GM21825 (cell line): ENCODE results near the gene CLHC1.

Experiments used
- ATAC-seq: cut with Tn5 transposase; IDR thresholded peaks from one replicate; pipeline ENCODE4 v1.9.1; 2021; ENCODE audit warnings: mild to moderate bottlenecking, moderate library complexity; ENCODE audit not compliant: unreplicated experiment

The CLHC1 gene

DNA sequence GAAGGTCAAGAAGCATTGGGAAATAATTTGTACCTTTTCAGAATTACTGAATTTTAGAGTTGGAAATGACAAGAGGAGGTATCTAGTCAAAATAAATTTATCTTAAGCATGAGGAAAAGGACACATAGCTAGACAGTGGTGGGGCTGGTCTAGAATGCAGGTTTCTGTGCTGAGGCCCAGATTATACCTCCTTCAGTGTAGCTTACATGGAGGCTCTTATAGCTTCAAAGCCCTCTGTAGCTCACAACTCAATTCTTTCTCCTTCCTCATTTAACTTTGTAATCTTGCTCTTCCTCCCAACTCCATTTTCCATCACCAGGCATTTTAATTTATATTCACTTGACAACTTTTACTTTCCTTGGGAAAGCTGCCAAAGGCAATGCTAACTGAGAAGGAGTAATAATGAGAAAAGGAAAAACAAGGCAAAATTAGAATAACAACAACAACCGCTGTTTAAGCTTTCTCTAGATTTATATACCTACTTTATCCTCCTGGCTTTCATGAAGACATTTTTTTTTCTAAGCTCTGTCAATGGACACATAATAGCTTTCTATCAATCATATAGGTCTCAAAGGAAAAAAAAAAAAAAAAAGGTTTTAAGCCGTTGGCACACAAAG is 58.5 kb downstream of the CLHC1 start:
- no peak for ATAC-seq

DNA sequence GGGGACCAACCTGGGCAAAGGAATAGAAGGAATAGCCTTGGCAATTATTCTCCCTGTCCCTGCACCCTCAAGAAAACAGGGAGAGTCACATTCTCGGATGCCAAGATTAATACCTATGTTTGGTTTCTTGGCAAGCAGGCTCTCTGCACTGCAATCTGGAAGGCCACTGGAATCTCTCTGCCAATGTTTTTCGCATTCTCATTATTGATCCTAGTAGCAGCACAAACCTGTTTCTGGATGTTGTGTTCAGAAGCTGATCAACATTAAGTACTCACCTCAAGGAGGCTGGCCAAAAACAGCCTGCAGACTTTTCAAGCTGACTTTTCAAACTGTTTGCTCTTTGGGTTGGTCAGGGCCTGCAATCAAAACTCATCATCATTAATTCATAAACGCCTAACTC is 62.2 kb downstream of the CLHC1 start:
- ATAC-seq: no peak

DNA sequence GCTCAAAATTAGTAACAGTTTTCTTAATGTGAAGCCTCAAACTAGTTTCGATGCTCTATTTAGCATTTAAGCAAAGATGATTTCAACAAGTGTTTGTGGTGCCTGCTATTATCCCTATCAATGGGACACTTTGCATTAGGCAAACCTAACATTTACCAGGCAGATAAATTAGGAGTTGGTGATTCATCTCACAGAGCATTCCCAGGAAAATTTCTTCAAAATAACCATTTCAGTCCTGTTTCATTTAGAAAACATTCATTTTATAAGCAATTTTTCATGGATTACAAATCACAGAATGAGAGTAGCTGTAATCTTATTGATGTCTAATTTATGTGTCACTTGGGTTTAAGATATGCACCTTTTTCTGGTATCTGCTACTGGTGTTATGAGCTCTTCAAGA is 62.7 kb downstream of the CLHC1 start:
- ATAC-seq: no peak

DNA sequence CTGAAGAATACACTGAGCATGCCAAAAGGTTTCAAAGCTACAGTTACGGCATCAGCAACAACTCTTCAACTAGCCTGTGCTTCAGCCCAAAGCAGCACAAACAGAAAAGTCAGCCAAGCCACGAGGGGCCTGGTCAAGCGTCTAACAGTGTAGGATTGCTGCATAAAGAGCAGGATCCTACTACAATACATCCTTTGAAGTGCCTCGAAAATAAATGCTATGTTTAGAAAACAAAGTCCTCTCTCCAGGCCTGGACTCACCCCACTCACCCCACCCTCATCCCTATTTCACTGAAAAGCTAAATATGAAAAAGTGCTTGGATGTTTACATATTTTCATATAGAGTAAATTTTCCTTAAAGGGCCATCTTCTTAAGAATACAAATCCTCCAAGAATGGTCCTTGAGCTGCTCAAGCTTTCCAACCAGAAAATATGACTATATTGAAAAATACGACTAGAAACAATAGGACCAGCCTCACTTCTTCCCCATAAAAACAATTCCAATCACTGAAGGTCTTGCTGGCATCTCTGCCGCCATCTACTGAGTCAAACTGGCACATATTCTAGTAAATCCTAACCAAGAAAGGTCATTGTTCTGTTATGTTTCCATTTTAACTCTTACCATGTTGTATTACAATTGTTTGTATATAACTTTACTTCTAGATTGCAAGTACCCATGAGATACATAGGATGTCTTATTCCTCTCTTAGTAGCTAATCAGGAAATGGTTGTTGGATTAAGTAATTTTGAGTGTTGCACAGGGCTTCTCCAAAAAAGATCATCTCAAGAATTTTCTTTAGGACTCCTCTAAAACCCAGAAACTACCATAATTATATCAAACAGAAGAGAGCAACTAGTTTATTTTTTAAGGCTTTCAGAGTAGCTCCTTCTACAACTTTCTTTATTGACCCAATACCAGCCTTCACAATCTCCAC is 63.6 kb downstream of the CLHC1 start:
- ATAC-seq: no peak

DNA sequence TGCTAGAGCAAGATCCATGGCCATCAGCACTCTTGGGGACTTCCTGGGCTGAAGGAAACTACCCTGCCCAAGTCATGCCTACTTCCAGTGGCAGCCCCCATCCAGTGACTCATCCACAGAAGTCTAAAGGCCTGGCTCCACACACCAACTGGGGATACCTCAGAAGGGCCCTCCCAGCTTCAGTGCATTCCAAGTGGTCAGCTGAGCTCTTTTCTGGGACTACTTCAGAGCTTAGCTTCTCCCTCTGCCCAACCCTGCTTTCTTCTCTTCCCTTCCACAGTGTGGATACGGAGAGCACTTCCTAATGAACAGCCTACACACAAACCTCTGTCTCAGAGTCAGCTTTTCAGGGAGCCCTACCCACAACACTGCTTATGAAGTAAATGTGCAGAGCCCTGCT is 66.5 kb downstream of the CLHC1 start:
- ATAC-seq: no peak

DNA sequence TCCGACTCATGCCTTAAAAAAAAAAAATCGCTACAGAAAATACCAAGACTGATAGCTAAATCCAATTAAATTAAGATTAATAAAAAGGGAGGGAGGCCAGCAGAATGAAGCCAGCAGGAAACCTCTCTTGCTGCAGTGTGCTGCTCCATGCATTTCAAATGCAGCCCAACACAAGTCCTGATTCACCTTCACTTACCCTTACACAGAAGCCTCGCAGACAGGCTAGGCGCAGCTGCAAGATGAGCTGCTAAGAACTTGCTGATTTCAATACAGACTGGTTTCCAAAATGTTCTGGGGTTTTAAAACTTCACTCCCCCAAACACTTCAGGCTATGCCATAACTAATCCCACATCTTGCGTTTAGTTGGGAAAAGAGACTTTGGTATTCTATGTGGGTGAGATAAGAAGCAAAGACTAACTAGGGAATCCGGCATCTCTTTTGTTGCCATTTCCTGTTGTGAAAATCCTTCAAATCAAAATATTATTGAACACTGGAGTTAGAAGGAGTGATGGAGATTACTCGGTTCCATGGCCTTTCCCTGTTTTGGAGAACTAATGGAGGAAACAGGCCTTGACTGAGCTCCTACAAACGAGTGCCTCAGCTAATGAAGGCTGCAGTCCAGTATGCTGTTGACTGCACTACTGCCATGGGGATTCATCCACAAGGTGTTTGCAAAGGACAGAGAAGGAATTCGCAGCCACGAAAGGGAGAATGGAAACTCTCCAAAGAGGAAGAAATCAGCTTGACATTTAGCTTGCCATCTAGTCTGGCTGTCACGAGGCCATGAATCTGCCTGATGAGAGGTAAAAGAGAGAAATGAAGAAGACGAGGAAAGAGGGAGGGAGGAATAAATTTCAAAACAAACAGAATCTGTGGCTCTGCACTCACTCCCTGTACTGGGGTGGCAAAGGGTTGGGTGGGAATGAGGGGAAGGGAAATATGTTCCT is 67.3 kb downstream of the CLHC1 start:
- ATAC-seq: no peak

DNA sequence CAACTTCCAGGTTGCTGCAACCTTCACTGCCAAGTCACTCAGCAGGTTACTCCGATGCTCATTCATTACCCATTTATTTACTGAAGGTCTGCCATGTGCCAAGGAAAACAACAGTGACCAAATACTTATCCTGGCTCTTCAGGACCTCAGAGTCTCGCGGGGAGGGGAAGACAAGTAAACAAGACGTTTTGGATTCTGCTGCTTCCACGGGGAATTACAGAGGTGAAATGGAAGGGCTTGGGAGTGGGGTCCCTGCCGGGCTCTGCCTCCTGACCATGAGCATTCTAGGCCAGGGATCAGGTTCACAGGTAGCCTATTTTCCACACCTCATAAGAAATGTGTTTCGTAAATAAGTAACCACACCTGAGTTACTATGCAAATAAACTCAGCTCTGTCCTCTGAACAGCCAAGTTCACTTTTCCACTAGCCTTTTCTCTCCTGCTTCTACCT is 68.1 kb downstream of the CLHC1 start:
- ATAC-seq: no peak

DNA sequence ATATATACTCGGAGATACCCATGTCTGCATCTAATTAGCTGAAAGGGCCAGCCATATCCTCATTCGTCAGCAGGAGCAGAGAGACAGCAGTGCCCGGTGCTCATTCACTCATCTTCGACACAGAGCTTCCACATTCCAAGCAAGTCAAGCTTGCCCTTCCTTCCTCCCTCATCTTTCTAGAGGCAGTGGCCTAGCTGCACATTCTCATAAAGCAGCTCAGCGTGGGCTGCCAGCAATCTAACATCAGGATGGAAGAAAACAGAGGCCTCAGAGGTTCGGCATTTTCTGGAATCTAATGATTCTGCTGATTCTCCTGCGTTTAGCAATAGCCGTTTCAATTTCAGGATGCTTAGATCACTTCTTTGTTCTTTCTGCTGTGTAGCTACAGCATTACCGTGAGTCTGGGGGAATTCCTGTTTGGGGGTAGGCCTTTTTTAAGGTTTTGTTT is 68.8 kb downstream of the CLHC1 start:
- ATAC-seq: no peak

DNA sequence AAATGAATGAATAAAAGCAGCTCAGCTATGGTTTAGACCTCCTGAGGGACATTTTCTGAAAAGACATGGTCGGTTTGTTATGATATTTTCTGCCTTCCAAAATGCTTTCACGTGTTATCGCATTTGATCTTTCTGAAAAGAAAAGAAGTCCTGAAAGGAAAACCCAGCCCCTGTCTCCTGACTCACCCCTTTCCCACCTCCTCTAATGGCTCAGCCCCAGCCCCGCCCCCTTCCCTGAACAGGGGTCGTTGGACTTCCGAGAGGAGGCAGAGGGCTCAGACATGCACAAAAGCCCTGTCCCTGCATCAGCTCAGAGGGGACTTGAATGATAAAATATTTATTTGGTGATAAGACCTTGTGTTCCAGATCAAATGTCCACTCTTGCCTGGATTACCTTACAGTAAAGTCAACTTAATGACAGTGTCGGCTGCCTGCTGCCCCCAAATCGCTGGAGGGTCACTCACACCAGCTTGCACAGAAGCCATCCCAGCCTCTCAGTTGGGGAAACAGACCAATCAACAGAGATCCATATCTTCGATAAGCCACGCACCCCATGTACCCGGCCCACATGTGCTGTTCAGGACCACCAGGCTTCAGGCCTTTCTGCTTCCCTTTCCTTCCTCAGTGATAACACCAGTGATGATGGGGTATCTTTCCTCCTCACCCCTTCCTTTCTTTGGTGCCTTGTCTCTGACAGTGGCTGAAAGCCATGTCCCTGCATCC is 69.6 kb downstream of the CLHC1 start:
- no peak for ATAC-seq

DNA sequence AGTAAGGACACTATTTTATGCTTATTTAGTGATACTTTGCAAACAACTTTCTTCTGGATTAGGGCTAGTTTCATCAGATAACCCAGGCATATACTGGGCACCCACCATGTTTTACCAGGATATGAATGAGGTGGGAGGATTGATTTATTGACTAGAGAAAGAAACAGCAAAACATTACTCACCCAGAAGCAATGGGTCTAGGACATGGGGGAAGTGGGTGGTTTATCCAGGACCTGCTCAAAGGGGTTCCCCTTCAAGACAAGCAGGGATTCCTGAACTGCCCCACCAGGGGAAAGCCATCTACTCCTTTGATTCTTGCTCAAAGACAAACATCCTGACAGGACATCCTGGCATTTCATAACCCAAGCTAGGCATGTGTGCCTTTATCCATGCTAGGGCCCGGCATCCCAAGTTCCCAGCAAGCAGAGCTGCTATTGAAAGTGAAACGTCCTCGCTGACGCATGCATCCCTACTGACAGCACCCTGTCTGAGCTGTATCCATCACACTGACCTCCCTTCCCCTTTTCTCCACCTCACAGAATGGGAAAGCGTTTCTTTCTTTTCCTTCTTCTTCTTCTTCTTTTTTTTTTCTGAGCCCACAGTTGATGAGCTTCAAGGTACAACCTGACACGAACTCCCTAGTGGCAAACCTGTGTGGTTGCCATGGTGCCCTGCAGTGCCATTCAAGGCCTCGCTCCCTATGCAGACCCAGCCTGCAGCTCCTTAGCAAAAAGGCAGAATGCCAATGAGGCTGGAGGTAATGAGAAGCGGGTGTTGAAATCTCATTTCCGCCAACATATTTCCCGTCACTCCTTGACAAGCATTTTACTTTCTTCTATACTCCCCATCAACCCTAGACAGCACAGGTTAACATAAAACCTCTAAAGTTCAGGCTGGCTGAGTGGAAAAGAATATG is 70.5 kb downstream of the CLHC1 start:
- no peak for ATAC-seq

DNA sequence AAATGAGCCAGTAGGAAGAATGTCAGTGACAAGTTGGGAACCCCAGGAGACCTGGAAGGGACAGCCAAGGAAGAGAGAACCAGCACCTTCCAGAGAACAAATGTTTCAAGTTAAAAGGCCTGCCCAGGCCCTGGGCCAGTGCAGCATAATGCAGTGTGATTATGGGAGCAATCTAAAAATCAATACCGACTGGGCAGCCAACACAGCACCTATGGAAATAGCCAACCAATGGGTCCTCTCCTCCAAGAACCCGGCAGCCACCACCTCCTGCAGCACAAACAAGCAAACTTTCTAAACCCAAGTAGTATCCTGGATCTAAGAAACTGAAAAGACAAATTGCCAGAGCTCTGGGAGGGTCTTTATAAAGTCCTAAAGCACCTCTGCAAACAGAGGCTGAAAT is 71.7 kb downstream of the CLHC1 start:
- no peak for ATAC-seq

DNA sequence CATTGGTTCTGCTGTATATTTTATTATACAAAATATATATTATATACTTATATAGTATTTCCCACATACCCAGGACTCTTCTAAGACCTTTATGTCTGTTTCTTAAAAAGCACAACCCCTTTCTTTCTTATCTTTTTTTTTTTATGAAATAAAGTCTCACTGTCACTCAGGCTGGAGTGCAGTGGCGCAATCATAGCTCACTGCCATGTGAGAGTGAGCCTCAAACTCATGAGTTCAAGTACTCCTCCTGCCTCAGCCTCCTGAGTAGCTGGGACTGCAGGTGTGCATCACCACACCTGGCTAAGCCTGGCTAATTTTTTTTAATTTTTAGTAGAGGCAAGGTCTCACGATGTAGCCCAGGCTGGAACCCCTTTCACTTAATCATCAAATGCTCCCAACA is 72.3 kb downstream of the CLHC1 start:
- ATAC-seq: no peak

DNA sequence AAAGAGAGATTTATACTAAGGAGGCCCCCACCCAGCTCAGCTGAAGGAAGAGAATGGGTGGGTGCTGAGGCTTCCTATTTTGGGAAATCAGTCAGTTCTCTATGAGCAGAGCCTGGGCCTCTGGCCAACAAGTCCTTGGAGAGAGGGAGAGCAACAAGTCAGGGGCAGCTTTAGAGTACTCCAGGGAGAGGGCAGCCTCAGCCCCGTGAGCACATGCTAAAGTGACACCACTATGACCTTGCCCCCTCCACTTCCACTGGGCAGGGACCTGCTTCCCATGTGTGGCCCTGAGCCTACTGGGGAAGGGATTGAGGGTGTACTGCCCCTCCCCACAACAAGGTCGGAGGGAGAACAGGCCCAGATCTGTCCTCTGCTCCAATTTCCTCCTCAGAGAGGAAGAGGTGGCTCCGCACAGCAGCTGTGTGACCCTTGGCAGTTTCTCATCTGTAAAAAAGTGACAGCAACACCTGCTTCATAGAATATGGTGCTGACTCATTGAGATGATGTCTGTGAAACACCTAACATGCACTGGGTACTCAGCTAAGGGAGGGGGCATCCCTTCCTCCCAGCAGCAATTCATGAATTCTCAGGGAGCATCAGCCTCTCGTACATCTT is 72.9 kb downstream of the CLHC1 start:
- peak; percentile 72 for ATAC-seq

DNA sequence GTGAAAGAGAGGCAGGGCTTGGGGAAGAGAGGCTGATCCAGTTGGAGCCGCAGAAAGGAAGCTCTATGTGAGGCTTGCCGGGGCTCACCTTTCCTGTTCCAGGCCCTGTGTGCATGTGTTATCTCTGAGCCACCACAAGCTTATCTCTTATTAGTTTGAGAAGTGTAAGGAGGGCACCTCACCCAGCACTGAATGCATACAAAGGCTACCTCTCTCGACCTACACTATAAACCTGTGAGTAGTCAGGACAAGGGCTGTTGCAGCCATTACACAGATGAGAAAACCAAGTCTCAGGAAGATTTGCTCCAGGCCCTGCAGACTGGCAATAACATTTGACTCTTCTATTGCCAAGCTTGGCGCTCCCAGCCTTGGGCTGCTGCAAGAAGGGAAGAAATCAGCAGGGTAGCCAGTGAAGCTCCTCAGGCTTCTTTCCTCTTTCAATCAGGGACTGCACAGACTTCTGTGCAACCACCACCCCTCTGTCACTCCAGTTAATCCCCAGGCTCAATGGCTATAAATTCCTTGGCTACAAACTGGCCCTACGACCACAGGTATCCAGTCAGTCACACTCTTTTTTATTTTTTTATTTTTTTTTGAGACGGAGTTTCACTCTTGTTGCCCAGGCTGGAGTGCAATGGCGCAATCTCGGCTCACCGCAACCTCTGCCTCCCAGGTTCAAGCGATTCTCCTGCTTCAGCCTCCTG is 73.8 kb downstream of the CLHC1 start:
- no peak for ATAC-seq

DNA sequence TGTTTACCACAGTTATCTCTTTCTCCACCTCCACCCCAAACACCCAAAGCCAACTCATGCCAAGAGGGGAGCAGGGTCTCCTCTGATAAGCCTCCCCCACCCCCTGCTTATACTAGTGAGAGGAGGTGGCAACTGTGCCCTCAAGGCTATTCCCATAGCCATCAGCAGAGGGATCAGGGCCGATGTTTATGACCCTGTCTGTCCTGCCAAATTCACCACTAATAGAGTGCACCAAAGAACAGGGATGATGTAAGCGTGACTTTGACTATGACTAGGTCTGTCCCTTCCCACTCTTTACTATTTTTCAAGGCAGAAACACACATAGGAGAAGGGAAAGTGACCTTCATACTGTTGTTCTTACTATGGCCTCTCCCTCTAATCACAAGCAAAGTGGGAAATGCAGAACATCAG is 74.6 kb downstream of the CLHC1 start:
- ATAC-seq: no peak

DNA sequence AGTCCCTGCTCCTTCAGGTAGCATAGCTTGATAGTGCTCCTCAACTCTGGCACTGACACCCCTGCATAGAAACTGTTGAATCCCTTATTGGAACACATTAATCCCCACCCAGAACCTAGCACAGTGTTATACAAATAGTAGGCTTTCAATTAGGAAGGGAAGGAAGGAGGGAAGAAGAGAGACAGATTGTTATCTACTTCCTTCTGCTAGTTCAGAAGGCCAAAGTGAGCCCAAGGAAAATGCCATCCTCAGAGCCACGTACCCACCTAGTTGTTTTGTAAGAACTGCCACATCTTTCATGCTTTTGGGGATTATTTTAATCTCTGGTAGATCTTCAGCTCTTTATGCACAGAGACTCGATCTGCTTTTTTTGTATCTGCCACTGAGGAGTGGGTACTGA is 75.1 kb downstream of the CLHC1 start:
- ATAC-seq: no peak

DNA sequence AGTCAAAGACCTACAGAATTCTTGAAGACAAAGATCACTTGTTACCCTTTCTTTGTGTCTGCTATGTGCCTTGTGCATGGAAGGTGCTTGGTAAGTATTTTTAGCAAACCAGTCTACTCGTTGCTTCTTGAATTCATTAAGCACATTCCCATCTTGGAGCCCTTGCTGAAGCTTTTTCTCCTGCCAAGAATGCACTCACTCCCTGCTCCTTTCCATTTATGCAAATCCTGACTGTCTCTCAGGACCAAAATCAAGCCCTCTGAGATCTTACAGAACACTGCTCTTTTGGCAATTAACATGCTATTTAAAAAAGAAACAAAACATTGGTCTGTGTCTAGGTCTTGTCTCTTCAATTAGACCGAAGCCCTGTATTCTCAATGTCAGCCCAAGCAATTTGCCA is 75.8 kb downstream of the CLHC1 start:
- ATAC-seq: no peak

DNA sequence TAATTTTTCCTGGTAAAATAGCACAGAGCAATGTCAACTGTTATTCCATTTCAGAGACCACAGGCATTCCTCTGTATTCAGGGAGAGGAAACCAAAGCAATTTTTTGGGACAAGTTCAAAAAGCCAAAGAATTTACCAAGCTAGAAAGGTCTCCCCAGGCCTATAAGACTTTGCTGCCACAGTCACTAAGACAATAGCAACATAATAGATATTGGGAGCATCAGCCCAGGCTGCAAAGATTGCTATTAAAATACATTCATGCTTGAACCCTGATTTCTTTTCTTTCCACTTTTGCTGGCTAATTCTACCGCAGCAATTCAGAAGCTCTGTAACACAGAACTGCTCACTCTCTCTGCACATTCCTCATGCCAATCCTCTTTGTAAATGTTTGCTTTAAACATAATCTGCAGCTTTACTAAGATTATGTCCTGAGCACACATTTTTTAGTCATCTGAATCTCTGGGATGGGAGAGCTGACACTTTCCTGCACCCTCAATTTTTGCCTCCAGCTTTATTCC is 76.3 kb downstream of the CLHC1 start:
- no peak for ATAC-seq
